Adrenal gland (tissue), 5 donors: Measurements from ENCODE around the gene PRSS56.

Experiments used
- POLR2A ChIP-seq, 2 donors: fragments of 450-650 bp; IDR thresholded peaks; one replicate each; pipeline ENCODE4 v1.6.1; 2017; ENCODE audit warnings: antibody characterized with exemption in 2 of 2, mild to moderate bottlenecking in 2 of 2, moderate library complexity in 1 of 2
- TF ChIP-seq, protein P1 (sequence below), 6 experiments: fragments of 450-650 bp in 4 of 6; fragments of 200-600 bp in 2 of 6; sonication (generic) in 1 of 6; IDR thresholded peaks; 1 replicate in 5 of 6; 2 replicates in 1 of 6; pipeline versions ENCODE4 v1.5.1 to v1.8.0; 2016 to 2021; ENCODE audit warnings: antibody characterized with exemption in 6 of 6, mild to moderate bottlenecking in 2 of 6, moderate library complexity in 1 of 6
- donor health status: DM: no; HTN: no; CAD: no.

DNA sequence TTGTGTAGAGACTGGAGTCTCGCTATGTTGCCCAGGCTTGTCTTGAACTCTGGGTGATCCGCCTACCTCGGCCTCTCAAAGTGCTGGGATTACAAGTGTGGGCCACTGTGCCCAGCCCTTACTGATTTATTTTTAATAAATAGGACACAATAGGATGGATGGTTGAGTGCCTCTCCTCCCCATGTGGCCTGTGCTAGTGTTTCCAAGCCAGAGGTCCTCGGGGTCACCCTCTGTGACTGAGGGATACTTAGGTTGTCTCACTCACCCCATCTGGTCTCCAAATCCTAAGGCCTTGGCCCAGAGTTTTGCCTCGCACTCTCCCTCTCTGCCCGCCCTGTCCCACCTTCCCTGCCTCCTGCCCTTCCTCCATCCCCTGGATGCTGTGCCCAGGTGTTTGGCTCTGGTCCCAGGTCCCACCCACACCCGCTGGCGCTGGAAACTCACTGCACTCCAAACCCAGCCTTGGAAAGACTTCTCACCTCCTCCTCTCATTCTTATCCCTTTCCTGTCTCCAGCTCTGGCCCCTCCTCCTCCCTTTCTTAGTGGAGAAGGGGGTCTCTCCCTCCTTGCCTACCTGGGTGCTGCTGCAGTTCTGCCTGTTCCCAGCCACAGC lies 27.8 kb upstream of the PRSS56 start:
- TF ChIP-seq, protein P1, sequence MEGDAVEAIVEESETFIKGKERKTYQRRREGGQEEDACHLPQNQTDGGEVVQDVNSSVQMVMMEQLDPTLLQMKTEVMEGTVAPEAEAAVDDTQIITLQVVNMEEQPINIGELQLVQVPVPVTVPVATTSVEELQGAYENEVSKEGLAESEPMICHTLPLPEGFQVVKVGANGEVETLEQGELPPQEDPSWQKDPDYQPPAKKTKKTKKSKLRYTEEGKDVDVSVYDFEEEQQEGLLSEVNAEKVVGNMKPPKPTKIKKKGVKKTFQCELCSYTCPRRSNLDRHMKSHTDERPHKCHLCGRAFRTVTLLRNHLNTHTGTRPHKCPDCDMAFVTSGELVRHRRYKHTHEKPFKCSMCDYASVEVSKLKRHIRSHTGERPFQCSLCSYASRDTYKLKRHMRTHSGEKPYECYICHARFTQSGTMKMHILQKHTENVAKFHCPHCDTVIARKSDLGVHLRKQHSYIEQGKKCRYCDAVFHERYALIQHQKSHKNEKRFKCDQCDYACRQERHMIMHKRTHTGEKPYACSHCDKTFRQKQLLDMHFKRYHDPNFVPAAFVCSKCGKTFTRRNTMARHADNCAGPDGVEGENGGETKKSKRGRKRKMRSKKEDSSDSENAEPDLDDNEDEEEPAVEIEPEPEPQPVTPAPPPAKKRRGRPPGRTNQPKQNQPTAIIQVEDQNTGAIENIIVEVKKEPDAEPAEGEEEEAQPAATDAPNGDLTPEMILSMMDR (IDR thresholded peaks at IDR 0.05), result no peak
- no peak for TF ChIP-seq POLR2A (IDR thresholded peaks at IDR 0.05)
